ENCODE data around the gene PTPN18.

GRCh38 chr2:130342020-130342532, 13.8 kb upstream of the PTPN18 start:
- TF ChIP-seq CTCF (IDR thresholded peaks at IDR 0.05): no peak
- TF ChIP-seq EP300 (IDR thresholded peaks at IDR 0.05): no peak
- peak in 1 of 2 donors; percentile 9 for TF ChIP-seq POLR2A (IDR thresholded peaks at IDR 0.05)
